Immature natural killer cell (primary cell): ENCODE measurements around the gene DUOXA1. TPM values are rescaled to one million over a fixed set of nuclear protein-coding genes. Genes with fewer than 3 reads are reported as not detected.
"Not testable (repeated sequence)": the region's sequence is repeated elsewhere in the genome, so short reads cannot be mapped to it uniquely, and the experiment has no call there.

Experiments
- DNase-seq, 3 donors: peaks; one replicate each; pipeline ENCODE4 v3.0.0; 2022; ENCODE audit warnings: mixed read lengths in 1 of 3
- H3K27ac Mint-ChIP-seq, 6 donors: one replicate each; pipeline ENCODE4 v1.8.0; 2020; ENCODE audit warnings: mixed read lengths in 6 of 6, mild to moderate bottlenecking in 5 of 6, inconsistent platforms in 4 of 6, moderate library complexity in 3 of 6
- H3K27me3 Mint-ChIP-seq, 3 donors: one replicate each; pipeline ENCODE4 v1.8.0; 2020 to 2021; ENCODE audit warnings: low read depth in 3 of 3, mild to moderate bottlenecking in 3 of 3, mixed read lengths in 3 of 3, moderate library complexity in 3 of 3, inconsistent platforms in 1 of 3
- H3K36me3 Mint-ChIP-seq, 3 donors: one replicate each; pipeline ENCODE4 v1.8.0; 2020; ENCODE audit warnings: mixed read lengths in 3 of 3, inconsistent platforms in 2 of 3, mild to moderate bottlenecking in 2 of 3
- H3K4me1 Mint-ChIP-seq, 2 donors: one replicate each; pipeline ENCODE4 v1.8.0; 2020; ENCODE audit warnings: inconsistent platforms in 2 of 2, mild to moderate bottlenecking in 2 of 2, mixed read lengths in 2 of 2, moderate library complexity in 1 of 2
- H3K4me3 Mint-ChIP-seq, 5 donors: one replicate each; pipeline ENCODE4 v1.8.0; 2020; ENCODE audit warnings: mild to moderate bottlenecking in 5 of 5, mixed read lengths in 5 of 5, inconsistent platforms in 3 of 5, moderate library complexity in 3 of 5
- H3K9me3 Mint-ChIP-seq, 6 donors: one replicate each; pipeline ENCODE4 v1.8.0; 2020; ENCODE audit warnings: mild to moderate bottlenecking in 6 of 6, mixed read lengths in 6 of 6, inconsistent platforms in 4 of 6, moderate library complexity in 3 of 6
- polyA plus RNA-seq, 3 donors: library from polyadenylated mRNA; unstranded; fragments of 300-500 nt; fragmentation: Illumina TruSeq; gene quantifications; one replicate each; pipeline ENCODE4 v1.2.3, GENCODE V29; 2021

The DUOXA1 gene
- polyA plus RNA-seq, 3 donors from 2014 or later, result not detected

DNA sequence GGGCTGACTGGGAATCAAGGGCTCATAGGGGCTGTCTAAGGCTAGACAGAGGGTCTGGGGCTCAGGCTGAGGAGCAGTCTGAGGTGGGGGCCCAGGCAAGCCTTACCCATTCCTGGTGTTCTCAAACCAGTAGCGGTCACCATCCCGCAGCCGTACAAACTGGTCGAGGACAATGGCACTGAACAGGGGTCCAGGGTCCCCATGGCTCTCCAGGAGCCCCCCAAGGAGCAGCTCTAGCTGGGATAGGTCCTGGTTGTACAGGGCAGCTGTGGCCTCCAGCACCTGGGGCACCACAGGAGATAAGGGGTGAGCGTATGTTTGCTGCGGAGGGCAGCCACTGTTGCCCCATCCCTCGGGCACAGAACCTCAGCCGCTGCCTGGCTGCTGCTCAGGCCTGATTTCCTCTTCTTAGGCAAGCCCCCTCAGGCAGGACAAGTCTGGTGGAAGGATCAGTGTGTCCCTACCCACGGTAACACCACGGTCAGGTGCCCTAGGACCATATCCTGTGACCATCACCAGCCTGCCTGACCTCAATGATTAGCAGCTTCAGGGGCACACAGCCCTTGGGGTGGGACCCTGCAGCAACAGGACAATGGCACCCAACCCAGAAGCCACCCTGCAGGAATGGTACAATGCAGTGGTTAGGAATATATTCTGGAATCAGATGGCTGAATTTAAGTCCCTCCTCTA, 21.6 kb downstream of the DUOXA1 start:
- Mint-ChIP-seq H3K27ac (no peak overlapping the region), H3K4me1 (no peaks in the 10 kb centered on the region), H3K27me3 (peaks cover 15 to 32% (median 18%) of the 10 kb centered on the region in 3 donors), H3K4me3 (no peak overlapping the region), H3K36me3 (no peaks in the 10 kb centered on the region), H3K9me3 (peaks cover 0 to 2% (median 0%) of the 10 kb centered on the region in 6 donors)
- DNase-seq, result no peak

DNA sequence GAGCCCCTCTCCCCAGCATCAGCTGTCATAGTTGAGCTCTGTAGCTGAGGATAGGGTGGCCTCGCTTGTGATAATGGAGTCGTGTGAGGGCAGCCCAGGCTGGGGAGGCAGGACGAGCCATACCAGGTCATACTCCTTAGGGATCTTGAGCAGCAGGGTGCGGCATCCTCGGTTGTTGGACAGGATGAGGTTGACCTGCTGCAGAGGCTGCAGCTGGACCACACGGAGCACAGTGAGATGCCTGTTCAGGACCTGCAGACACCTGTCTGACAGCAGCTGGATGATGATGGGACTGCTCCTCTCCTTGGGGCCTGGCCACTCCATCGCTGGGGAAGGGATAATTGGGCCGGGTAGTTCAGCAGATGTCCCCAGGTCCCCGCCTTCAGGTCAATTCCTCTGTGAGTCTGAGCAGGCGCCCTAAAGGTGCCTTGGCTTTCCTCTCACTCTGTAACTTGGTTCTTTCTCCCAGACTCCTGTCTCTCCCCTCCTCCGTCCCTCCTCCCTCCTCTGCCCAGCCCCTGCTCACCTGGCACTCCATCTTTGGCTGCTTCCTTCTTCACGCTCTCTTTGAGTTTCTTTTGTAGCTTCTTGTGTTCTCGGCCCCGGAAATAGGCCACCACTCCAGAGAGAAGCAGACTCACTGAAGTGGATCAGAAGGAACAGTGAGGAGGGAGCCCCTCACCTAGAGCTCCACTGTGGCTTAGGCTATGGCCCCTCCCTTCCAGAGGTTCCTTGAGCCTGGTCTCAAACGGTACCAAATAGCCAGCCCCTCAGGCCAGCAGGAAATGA, 23.5 kb downstream of the DUOXA1 start:
- Mint-ChIP-seq H3K4me3 (no peak overlapping the region), H3K4me1 (no peaks in the 10 kb centered on the region), H3K27ac (no peak overlapping the region), H3K36me3 (no peaks in the 10 kb centered on the region), H3K9me3 (peaks cover 0 to 2% (median 0%) of the 10 kb centered on the region in 6 donors), H3K27me3 (peaks cover 7 to 24% (median 10%) of the 10 kb centered on the region in 3 donors)
- DNase-seq, result no peak

- H3K4me1 Mint-ChIP-seq, result no peaks in the 10 kb centered on the region
- peaks cover 0 to 2% (median 0%) of the 10 kb centered on the region in 6 donors for H3K9me3 Mint-ChIP-seq
- H3K4me3 Mint-ChIP-seq, result no peak overlapping the region
- H3K36me3 Mint-ChIP-seq, result no peaks in the 10 kb centered on the region
- H3K27me3 Mint-ChIP-seq, result peaks cover 7 to 24% (median 10%) of the 10 kb centered on the region in 3 donors
- DNase-seq, result no peak
- H3K27ac Mint-ChIP-seq, result no peak overlapping the region
Observed at GRCh38 chr15:45105586-45105985, 24.1 kb downstream of the DUOXA1 start.

- H3K4me1 Mint-ChIP-seq, H3K4me3 Mint-ChIP-seq, H3K9me3 Mint-ChIP-seq, H3K36me3 Mint-ChIP-seq, DNase-seq, H3K27ac Mint-ChIP-seq: not testable (repeated sequence)
- H3K27me3 Mint-ChIP-seq, result peaks cover 3 to 18% (median 10%) of the 10 kb centered on the region in 3 donors
Observed at GRCh38 chr15:45104170-45104569, 25.5 kb downstream of the DUOXA1 start.

- DNase-seq, result no peak
- no peaks in the 10 kb centered on the region for H3K36me3 Mint-ChIP-seq
- no peak overlapping the region for H3K4me3 Mint-ChIP-seq
- no peaks in the 10 kb centered on the region for H3K4me1 Mint-ChIP-seq
- H3K9me3 Mint-ChIP-seq, result peaks cover 0 to 2% (median 0%) of the 10 kb centered on the region in 6 donors
- peaks cover 1 to 19% (median 5%) of the 10 kb centered on the region in 3 donors for H3K27me3 Mint-ChIP-seq
- no peak overlapping the region for H3K27ac Mint-ChIP-seq
Observed at GRCh38 chr15:45102226-45102625, 27.5 kb downstream of the DUOXA1 start.

DNA sequence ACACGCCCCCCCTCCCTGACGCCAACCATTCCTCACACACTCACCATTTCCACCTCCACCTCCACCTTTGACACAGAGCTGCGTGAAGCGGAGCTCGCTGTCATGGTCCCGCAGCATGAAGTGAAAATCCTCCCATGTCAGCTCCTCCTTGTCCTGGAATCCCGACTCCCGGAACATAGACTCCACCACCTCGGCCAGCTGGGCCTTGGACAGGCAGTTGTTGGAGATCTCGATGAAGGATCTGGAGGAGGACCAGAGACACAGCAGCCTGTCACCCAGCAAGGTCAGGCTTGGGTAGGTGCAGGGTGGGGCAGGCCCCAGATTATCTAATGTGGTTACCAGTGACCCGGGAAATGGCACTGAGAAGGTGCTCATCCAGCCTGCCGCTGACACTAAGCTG, 27.9 kb downstream of the DUOXA1 start:
- Mint-ChIP-seq H3K36me3 (no peaks in the 10 kb centered on the region), H3K9me3 (peaks cover 0 to 2% (median 0%) of the 10 kb centered on the region in 6 donors), H3K4me1 (no peaks in the 10 kb centered on the region), H3K27me3 (peaks cover 3 to 19% (median 5%) of the 10 kb centered on the region in 3 donors), H3K27ac (no peak overlapping the region), H3K4me3 (no peak overlapping the region)
- no peak for DNase-seq

GRCh38 chr15:45100884-45101625, 28.6 kb downstream of the DUOXA1 start:
- no peaks in the 10 kb centered on the region for H3K36me3 Mint-ChIP-seq
- no peak overlapping the region for H3K4me3 Mint-ChIP-seq
- H3K4me1 Mint-ChIP-seq, result no peaks in the 10 kb centered on the region
- H3K27ac Mint-ChIP-seq, result no peak overlapping the region
- DNase-seq, result no peak
- H3K9me3 Mint-ChIP-seq, result peaks cover 0 to 2% (median 0%) of the 10 kb centered on the region in 6 donors
- peaks cover 3 to 14% (median 3%) of the 10 kb centered on the region in 3 donors for H3K27me3 Mint-ChIP-seq

- Mint-ChIP-seq H3K4me3 (no peak overlapping the region), H3K27me3 (peaks cover 1 to 7% (median 3%) of the 10 kb centered on the region in 3 donors), H3K4me1 (no peaks in the 10 kb centered on the region), H3K9me3 (peaks cover 0 to 2% (median 0%) of the 10 kb centered on the region in 6 donors), H3K27ac (no peak overlapping the region), H3K36me3 (no peaks in the 10 kb centered on the region)
- DNase-seq, result no peak
Observed at GRCh38 chr15:45099549-45100165, 30.0 kb downstream of the DUOXA1 start.

GRCh38 chr15:45097466-45097865, 32.2 kb downstream of the DUOXA1 start:
- no peak overlapping the region for H3K4me3 Mint-ChIP-seq
- peaks cover 1 to 5% (median 2%) of the 10 kb centered on the region in 3 donors for H3K27me3 Mint-ChIP-seq
- no peaks in the 10 kb centered on the region for H3K4me1 Mint-ChIP-seq
- H3K36me3 Mint-ChIP-seq, result no peaks in the 10 kb centered on the region
- H3K9me3 Mint-ChIP-seq, result no peaks in the 10 kb centered on the region
- DNase-seq, result no peak
- H3K27ac Mint-ChIP-seq, result no peak overlapping the region

DNA sequence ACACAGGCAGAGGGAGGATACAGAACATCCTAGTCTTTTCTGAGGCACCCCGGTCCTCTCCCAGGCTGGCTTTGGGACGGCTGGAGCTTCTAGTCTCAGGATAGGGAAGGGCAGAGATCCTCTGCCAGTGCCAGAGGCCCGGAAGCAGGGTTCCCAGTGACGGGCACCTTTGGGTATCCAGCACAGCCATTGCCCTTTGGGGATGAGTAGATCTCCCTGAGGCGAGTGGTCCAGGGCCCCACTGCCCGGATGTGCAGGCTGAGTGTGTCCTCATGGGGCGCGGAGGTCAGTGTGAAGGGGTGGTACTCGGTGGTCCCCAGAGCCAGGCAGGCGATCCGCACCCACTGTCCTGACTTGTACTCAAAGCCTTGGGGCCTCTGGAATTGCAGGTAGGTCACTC, 34.0 kb downstream of the DUOXA1 start:
- no peak for DNase-seq
- Mint-ChIP-seq H3K36me3 (no peaks in the 10 kb centered on the region), H3K9me3 (no peaks in the 10 kb centered on the region), H3K27me3 (peaks cover 1 to 13% (median 5%) of the 10 kb centered on the region in 3 donors), H3K4me3 (no peak overlapping the region), H3K4me1 (no peaks in the 10 kb centered on the region), H3K27ac (no peak overlapping the region)

- H3K4me1 Mint-ChIP-seq, result no peaks in the 10 kb centered on the region
- no peaks in the 10 kb centered on the region for H3K36me3 Mint-ChIP-seq
- no peaks in the 10 kb centered on the region for H3K9me3 Mint-ChIP-seq
- no peak overlapping the region for H3K4me3 Mint-ChIP-seq
- DNase-seq, result no peak
- no peak overlapping the region for H3K27ac Mint-ChIP-seq
- peaks cover 1 to 18% (median 8%) of the 10 kb centered on the region in 3 donors for H3K27me3 Mint-ChIP-seq
Observed at GRCh38 chr15:45094358-45094730, 35.3 kb downstream of the DUOXA1 start.

GRCh38 chr15:45093622-45094357, 35.9 kb downstream of the DUOXA1 start:
- H3K4me1 Mint-ChIP-seq, result no peaks in the 10 kb centered on the region
- no peak overlapping the region for H3K27ac Mint-ChIP-seq
- no peaks in the 10 kb centered on the region for H3K9me3 Mint-ChIP-seq
- DNase-seq, result no peak
- no peak overlapping the region for H3K4me3 Mint-ChIP-seq
- peaks cover 1 to 18% (median 6%) of the 10 kb centered on the region in 3 donors for H3K27me3 Mint-ChIP-seq
- H3K36me3 Mint-ChIP-seq, result no peaks in the 10 kb centered on the region

DNA sequence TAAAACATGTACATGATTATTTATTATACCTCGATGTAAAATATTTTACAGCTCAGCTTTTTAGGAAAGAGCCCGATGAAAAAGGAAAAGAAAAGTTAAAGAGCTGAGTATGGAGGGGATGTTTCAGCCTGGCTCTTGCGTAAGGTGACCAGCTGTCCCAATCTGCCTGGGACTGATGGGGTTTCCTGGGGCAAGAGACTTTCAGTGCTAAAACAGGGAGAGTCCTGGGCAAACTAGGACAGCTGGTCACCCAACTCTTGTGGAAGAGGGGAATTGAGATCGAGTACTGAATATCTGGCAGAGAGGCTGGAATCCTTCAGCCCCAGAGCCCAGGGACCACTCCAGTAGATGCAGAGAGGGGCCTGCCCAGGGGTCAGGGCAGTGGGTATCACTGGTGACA, 36.7 kb downstream of the DUOXA1 start:
- Mint-ChIP-seq H3K4me1 (no peaks in the 10 kb centered on the region), H3K27ac (no peak overlapping the region), H3K4me3 (no peak overlapping the region), H3K36me3 (no peaks in the 10 kb centered on the region), H3K9me3 (no peaks in the 10 kb centered on the region), H3K27me3 (peaks cover 1 to 16% (median 7%) of the 10 kb centered on the region in 3 donors)
- no peak for DNase-seq
